ENCODE measurements around the gene SLC2A4. TPM values are rescaled to one million over a fixed set of nuclear protein-coding genes. Genes with fewer than 3 reads are reported as not detected.

SLC2A4 gene
- total and polyA plus RNA-seq, 2 of the 4 experiments (the other 2 are of a cell fraction): 0.07 TPM; not detected in 1

DNA sequence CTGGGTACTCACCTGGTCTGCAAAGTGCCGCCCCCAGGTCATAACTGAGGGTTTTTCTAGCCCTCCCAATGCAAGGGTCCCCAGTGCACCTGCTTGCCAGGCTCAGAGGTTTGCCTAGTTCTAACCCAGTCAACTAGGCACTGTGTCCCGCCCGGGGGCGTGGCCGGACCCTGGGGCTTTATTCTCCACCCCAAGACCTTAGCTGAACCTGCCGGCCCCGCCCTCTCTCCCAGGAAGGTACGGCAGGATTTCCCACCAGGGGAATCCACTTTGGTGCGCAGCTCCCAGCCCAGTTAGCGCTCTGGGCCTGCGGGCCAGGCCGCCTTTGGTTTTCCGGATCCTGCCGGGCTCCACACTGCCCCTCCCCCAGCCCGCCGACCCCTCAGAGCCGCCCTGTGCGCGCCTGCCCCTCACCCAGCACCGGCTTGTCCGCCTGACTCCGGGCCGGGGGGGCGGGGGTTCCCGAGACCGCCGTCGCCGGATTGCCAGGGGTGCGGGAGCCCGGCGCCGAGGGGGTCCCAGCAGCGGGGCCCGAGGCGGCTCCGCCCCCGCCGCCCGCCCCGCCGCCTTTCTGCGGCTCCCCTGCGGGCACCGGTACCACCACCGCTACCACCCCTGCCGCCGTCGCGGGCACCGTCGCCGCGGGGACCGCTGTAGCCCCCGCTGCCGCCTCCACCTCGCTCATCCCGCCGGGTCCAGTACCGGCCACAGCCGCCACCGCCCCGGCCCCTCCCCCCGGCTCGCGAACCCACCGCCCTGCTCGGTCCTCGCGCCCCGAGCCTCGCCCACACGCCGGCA, 12.5 kb downstream of the SLC2A4 start (continued):
- no peak for TF ChIP-seq CTCF (conservative IDR thresholded peaks at IDR 0.05; ENCODE audit: low read depth, low read length)

DNA sequence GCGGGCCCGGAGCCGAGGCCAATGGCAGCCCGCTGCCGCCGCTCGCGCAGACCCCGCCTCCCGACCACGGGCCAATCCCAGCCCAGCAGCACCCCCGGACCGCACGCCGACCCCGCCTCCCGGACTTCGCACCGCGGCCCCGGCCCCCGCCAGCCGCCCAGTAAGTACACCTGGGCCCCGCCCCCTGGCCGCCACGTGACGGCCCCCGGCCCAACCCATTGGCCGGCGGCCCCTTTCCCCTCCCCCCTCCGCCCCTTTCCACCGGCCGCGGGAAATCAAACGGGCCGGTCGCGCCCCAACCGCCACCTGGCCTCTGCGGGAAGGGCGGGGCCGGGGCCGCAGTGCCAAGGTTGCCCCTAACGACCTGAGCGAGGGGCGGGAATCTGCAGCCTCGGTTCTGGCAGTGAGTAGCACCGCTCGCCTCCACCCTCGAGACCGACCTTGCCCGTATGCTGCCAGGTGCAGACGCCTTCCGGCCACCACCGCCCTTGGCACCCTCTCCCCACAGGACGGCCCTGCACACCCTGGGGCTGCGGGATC, 13.2 kb downstream of the SLC2A4 start, which contains the start of gene YBX2:
TSS of gene YBX2 (minus strand) at position 26 of the 540 bp plus-strand sequence. CDS start 139 bp downstream, outside the sequence.
- Histone ChIP-seq H2AFZ (replicated peaks; ENCODE audit: low read length, poor library complexity) (peak within 1 kb of the TSS; percentile 88), H3K9ac (ENCODE audit: low read depth, low read length) (no peak within 1 kb of the TSS), H3K36me3 (ENCODE audit: control insufficient read depth, insufficient read depth, low read length) (no peaks in the 10 kb centered on the region), H3K27ac (ENCODE audit: insufficient read depth, low read length) (no peak within 1 kb of the TSS), H3K23ac (ENCODE audit: low read depth, low read length) (no peak within 1 kb of the TSS), H2BK15ac (ENCODE audit: low read depth, low read length) (no peak within 1 kb of the TSS), H3K27me3 (ENCODE audit: control insufficient read depth, insufficient read depth, low read length) (peaks cover 55% of the 10 kb centered on the region), H3K4me2 (ENCODE audit: low read depth, low read length) (peak within 1 kb of the TSS; percentile 83), H4K20me1 (ENCODE audit: insufficient read depth, low read length) (0 out of 2 replicates have a peak, but pooled peaks cover 3% of the 10 kb centered on the region), H3K56ac (ENCODE audit: extremely low read depth, insufficient read depth, low read length) (no peak within 1 kb of the TSS), H2AK5ac (ENCODE audit: low read depth, low read length) (no peak within 1 kb of the TSS), H2BK5ac (ENCODE audit: low read depth, low read length, poor library complexity, severe bottlenecking) (no peak within 1 kb of the TSS), H2BK20ac (ENCODE audit: low read depth, low read length) (no peak within 1 kb of the TSS), H3K4me3 (ENCODE audit: insufficient read depth, low read depth, low read length) (peak within 1 kb of the TSS; percentile 31), H4K5ac (ENCODE audit: low read depth, low read length) (no peak within 1 kb of the TSS), H3K4ac (ENCODE audit: low read depth, low read length) (no peak within 1 kb of the TSS), H3K79me1 (ENCODE audit: low read depth in 1 of 2, low read length in 2 of 2) (no peaks in the 10 kb centered on the region), H3K4me1 (ENCODE audit: control insufficient read depth, insufficient read depth, low read length) (peaks cover 3% of the 10 kb centered on the region), H4K8ac (ENCODE audit: low read depth in 2 of 2, low read length in 2 of 2) (no peak within 1 kb of the TSS), H3K14ac (replicated peaks; ENCODE audit: low read depth, low read length) (no peak within 1 kb of the TSS), H3K18ac (ENCODE audit: low read depth, low read length) (no peak within 1 kb of the TSS), H3K9me3 (ENCODE audit: control insufficient read depth, insufficient read depth, low read length) (no peaks in the 10 kb centered on the region; the same call in 1 of the 2 replicates), H2BK120ac (ENCODE audit: low read depth, low read length) (no peak within 1 kb of the TSS), H4K91ac (ENCODE audit: insufficient read depth, low read depth, low read length) (no peak within 1 kb of the TSS), H3K9me1 (ENCODE audit: insufficient read depth, low read length) (no peaks in the 10 kb centered on the region; the same call in 1 of the 2 replicates), H2AK9ac (replicated peaks; ENCODE audit: low read depth, low read length, poor library complexity) (peak within 1 kb of the TSS; percentile 23)
- ChIA-PET CTCF (no interaction called here), POLR2A (ENCODE audit: unreplicated experiment) (no interaction called here)
- intact Hi-C loops (cut with micrococcal nuclease): loop anchor here (5.0 kb wide), 1 partner anchor 57 kb away; the partner anchor contains the start of gene PHF23
- BruUV-seq (replicated peaks): no TSS peak
- 3% methylated on average over 21 of the region's 57 CpGs; no CpG with 5 or more reads in 1 of the 2 experiments for WGBS, 2 experiments (ENCODE audit: extremely low coverage in 2 of 2, insufficient read length in 1 of 2)
- ATAC-seq (ENCODE audit: low read depth) (peak; percentile 55), DNase-seq (peak; percentile 7)
- in situ Hi-C loops (cut with MboI; ENCODE audit: low sequenced_read_pairs): no loop called here
- dilution Hi-C loops (cut with HindIII; ENCODE audit: low sequenced_read_pairs, unreplicated experiment): no loop called here
- TF ChIP-seq, protein P1, sequence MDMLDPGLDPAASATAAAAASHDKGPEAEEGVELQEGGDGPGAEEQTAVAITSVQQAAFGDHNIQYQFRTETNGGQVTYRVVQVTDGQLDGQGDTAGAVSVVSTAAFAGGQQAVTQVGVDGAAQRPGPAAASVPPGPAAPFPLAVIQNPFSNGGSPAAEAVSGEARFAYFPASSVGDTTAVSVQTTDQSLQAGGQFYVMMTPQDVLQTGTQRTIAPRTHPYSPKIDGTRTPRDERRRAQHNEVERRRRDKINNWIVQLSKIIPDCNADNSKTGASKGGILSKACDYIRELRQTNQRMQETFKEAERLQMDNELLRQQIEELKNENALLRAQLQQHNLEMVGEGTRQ (IDR thresholded peaks at IDR 0.05; ENCODE audit: low read depth, low read length): peak; percentile 78
- TF ChIP-seq BHLHE40 (IDR thresholded peaks at IDR 0.05; ENCODE audit: low read depth, low read length) (no peak), SMC3 (IDR thresholded peaks at IDR 0.05; ENCODE audit: low read depth, low read length) (no peak), FOS (IDR thresholded peaks at IDR 0.05; ENCODE audit: low read depth, low read length) (no peak), RAD21 (IDR thresholded peaks at IDR 0.05; ENCODE audit: low read length) (no peak)

Data from IMR-90 (cell line).